DND-41 (cell line): ENCODE measurements around the gene RAD51B.

ENCODE experiments used
- EZH2 ChIP-seq: IDR thresholded peaks from 3 replicates; pipeline ENCODE4 v1.6.1; 2012; ENCODE audit warnings: borderline replicate concordance, low read depth, mild to moderate bottlenecking, moderate library complexity, low read length, inconsistent platforms; ENCODE audit not compliant: severe bottlenecking
- TF ChIP-seq, protein P1 (sequence below): IDR thresholded peaks from 2 replicates; pipeline ENCODE4 v1.5.1; 2012; ENCODE audit warnings: borderline replicate concordance, low read length, moderate library complexity, mild to moderate bottlenecking; ENCODE audit not compliant: poor library complexity, severe bottlenecking; ENCODE audit errors: extremely low read depth

DNA sequence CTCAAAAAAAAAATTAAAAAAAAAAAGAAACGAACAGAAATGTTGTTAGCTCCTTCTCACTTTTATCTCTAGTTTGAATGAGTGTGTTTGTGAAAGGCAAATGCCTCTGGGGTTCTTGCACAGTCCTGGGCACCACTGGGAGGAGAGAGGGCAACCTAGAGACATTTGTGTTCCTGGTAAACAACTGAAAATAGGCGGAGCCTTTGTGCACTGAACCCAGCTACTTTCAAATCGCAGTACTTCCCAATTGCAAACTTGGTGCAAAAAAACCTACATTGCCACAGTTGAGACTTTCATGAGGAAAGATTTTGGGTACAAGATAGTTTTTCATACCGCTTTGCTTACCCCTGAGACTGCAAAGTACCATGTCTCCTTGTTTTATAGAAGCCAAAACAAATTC, 543.3 kb downstream of the RAD51B start:
- TF ChIP-seq, protein P1, sequence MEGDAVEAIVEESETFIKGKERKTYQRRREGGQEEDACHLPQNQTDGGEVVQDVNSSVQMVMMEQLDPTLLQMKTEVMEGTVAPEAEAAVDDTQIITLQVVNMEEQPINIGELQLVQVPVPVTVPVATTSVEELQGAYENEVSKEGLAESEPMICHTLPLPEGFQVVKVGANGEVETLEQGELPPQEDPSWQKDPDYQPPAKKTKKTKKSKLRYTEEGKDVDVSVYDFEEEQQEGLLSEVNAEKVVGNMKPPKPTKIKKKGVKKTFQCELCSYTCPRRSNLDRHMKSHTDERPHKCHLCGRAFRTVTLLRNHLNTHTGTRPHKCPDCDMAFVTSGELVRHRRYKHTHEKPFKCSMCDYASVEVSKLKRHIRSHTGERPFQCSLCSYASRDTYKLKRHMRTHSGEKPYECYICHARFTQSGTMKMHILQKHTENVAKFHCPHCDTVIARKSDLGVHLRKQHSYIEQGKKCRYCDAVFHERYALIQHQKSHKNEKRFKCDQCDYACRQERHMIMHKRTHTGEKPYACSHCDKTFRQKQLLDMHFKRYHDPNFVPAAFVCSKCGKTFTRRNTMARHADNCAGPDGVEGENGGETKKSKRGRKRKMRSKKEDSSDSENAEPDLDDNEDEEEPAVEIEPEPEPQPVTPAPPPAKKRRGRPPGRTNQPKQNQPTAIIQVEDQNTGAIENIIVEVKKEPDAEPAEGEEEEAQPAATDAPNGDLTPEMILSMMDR, result no peak
- TF ChIP-seq EZH2, result no peak
